Activated naive CD4-positive, alpha-beta T cell treated with anti-CD3 and anti-CD28 coated beads, Interleukin-2, amount 10 ng/mL, durations not matched to agents 7 days and 5 days (primary cell): ENCODE results near the gene LRP2.
"Not testable (repeated sequence)": the region's sequence is repeated elsewhere in the genome, so short reads cannot be mapped to it uniquely, and the experiment has no call there.

Source experiments
- CTCF ChIA-PET: fragments of 350-600 bp; sonication (Branson Sonifier 250); formaldehyde crosslinking; loops from one replicate; lab custom pipeline; 2021; ENCODE audit warnings: antibody characterized with exemption; lab: Charles Lee
- DNase-seq: peaks from one replicate; pipeline ENCODE4 v3.0.0-alpha.2; 2020
- H3K27ac Mint-ChIP-seq: one replicate; pipeline ENCODE4 v1.8.0; 2021; ENCODE audit warnings: mild to moderate bottlenecking, moderate library complexity, mixed read lengths
- H3K27me3 Mint-ChIP-seq: one replicate; pipeline ENCODE4 v1.8.0; 2021; ENCODE audit warnings: mild to moderate bottlenecking, mixed read lengths
- H3K36me3 Mint-ChIP-seq: one replicate; pipeline ENCODE4 v1.8.0; 2021; ENCODE audit warnings: mixed read lengths
- H3K4me1 Mint-ChIP-seq: one replicate; pipeline ENCODE4 v1.8.0; 2021; ENCODE audit warnings: mixed read lengths
- H3K4me3 Mint-ChIP-seq: one replicate; pipeline ENCODE4 v1.8.0; 2021; ENCODE audit warnings: mild to moderate bottlenecking, moderate library complexity, mixed read lengths
- H3K9me3 Mint-ChIP-seq: one replicate; pipeline ENCODE4 v1.8.0; 2021; ENCODE audit warnings: mixed read lengths

The LRP2 gene

GRCh38 chr2:169139145-169139544 lies 223.2 kb downstream of the LRP2 start:
- no peak overlapping the region for H3K4me3 Mint-ChIP-seq
- H3K36me3 Mint-ChIP-seq: no peaks in the 10 kb centered on the region
- H3K27ac Mint-ChIP-seq: no peak overlapping the region
- no peaks in the 10 kb centered on the region for H3K9me3 Mint-ChIP-seq
- H3K4me1 Mint-ChIP-seq: no peaks in the 10 kb centered on the region
- DNase-seq: no peak
- CTCF ChIA-PET: interaction anchor here (0.9 to 7.5 kb wide), 6 partner anchors 8 to 181 kb away, joined by 3 to 147 read pairs (median 12); no protein-coding TSS in a partner anchor
- peaks cover 3% of the 10 kb centered on the region for H3K27me3 Mint-ChIP-seq

GRCh38 chr2:169137924-169138323 lies 224.4 kb downstream of the LRP2 start:
- H3K4me3 Mint-ChIP-seq: no peak overlapping the region
- no peak for DNase-seq
- CTCF ChIA-PET: interaction anchor here (1.4 to 7.5 kb wide), 2 partner anchors 28 to 176 kb away, joined by 5 to 147 read pairs; no protein-coding TSS in a partner anchor

GRCh38 chr2:169136885-169137534 lies 225.3 kb downstream of the LRP2 start:
- Mint-ChIP-seq H3K36me3 (no peaks in the 10 kb centered on the region), H3K27ac (no peak overlapping the region), H3K4me3 (no peak overlapping the region), H3K27me3 (no peaks in the 10 kb centered on the region), H3K4me1 (no peaks in the 10 kb centered on the region), H3K9me3 (no peaks in the 10 kb centered on the region)
- CTCF ChIA-PET: no interaction called here
- DNase-seq: no peak

More at GRCh38 chr2:169137924-169138323, 224.4 kb downstream of the LRP2 start:
- Mint-ChIP-seq H3K4me1 (no peaks in the 10 kb centered on the region), H3K36me3 (no peaks in the 10 kb centered on the region), H3K9me3 (no peaks in the 10 kb centered on the region), H3K27me3 (peaks cover 3% of the 10 kb centered on the region), H3K27ac (no peak overlapping the region)

GRCh38 chr2:169136428-169136827 lies 225.9 kb downstream of the LRP2 start:
- not testable (repeated sequence) for H3K36me3 Mint-ChIP-seq, H3K27me3 Mint-ChIP-seq, H3K27ac Mint-ChIP-seq, H3K9me3 Mint-ChIP-seq, H3K4me1 Mint-ChIP-seq, DNase-seq, H3K4me3 Mint-ChIP-seq
- CTCF ChIA-PET: interaction anchor here (2.0 kb wide), 1 partner anchor 26 kb away, joined by 7 read pairs; no protein-coding TSS in a partner anchor

GRCh38 chr2:169134272-169134671 lies 228.1 kb downstream of the LRP2 start:
- not testable (repeated sequence) for H3K27ac Mint-ChIP-seq, H3K36me3 Mint-ChIP-seq, DNase-seq, H3K9me3 Mint-ChIP-seq, H3K4me1 Mint-ChIP-seq, H3K27me3 Mint-ChIP-seq, H3K4me3 Mint-ChIP-seq
- CTCF ChIA-PET: interaction anchor here (2.0 kb wide), 1 partner anchor 24 kb away, joined by 7 read pairs; no protein-coding TSS in a partner anchor

DNA sequence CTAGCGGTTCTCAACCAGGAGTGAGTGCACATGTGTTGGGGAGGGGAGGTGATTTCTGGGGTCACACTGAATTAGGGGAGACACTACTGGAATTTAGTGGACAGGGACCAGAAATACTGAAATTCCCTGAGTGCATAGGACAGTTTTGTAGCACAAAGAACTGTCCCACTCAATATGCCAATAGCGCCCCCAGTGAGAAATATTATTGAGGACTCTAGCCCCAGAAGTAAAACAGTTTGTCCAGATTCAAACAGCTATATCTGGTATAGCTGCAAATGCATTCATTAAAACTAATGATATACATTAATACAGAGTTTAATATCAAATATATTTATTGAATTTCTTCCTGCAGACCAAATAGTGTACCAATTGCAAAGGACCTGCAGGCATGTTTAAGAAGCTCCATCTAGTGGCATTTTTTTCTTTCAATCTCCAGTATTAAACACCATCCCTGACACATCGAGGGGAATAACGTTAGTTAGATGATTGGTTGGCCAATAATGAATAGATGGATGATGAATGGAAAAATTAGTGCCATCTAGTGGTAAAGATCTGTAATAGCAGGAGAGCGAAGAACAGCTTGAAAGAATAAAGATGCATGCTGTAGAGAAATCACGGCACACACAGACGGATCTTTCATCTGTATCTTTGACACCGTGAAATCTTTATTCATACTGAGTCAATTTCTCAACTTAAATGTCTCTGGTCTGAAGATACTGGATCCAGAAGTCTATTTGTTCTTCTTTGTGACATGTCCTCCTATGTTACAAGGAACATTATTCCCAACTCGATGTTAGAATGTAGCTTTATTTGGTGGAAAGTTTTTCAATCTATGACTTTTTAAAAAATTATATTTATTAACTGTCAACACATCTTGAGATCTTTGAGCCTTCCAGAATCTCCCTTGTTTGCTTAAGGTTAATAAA lies 230.5 kb downstream of the LRP2 start:
- H3K36me3 Mint-ChIP-seq: no peaks in the 10 kb centered on the region
- no peaks in the 10 kb centered on the region for H3K27me3 Mint-ChIP-seq
- no peak for DNase-seq
- no peaks in the 10 kb centered on the region for H3K9me3 Mint-ChIP-seq
- CTCF ChIA-PET: interaction anchor here (0.7 to 3.7 kb wide), 23 partner anchors 9 to 215 kb away, joined by 3 to 94 read pairs (median 4); partner anchors contain the start of gene ABCB11
- no peak overlapping the region for H3K4me3 Mint-ChIP-seq
- no peaks in the 10 kb centered on the region for H3K4me1 Mint-ChIP-seq
- H3K27ac Mint-ChIP-seq: no peak overlapping the region

DNA sequence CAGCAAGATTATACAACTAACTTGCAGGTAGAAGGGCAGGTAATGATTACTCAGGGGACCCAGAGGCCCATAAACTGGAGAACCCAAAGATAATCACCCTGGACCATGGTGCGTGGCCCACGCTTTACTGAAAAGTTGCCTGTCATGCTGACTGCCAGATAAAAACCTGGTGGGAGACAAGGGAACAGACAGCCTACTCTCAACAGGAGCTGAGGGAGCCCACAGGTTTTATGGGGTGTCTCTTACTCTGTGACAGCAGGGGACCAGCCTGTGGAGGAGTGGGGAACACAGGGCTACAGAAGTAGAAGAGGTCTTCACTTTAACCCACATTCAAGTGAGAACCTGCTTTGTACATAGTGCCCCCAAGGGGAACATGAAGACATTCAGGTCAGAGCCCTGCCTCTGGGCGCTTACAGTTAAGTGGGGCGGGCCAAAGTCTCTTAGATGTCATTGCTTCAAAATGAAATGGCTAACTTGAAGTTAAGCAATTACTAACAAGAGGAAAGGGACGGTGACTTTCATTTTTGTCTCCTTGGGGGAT lies 232.6 kb downstream of the LRP2 start:
- H3K36me3 Mint-ChIP-seq: no peaks in the 10 kb centered on the region
- no peaks in the 10 kb centered on the region for H3K4me1 Mint-ChIP-seq
- no peaks in the 10 kb centered on the region for H3K27me3 Mint-ChIP-seq
- no peak overlapping the region for H3K4me3 Mint-ChIP-seq
- H3K9me3 Mint-ChIP-seq: no peaks in the 10 kb centered on the region
- no peak for DNase-seq
- no peak overlapping the region for H3K27ac Mint-ChIP-seq
- CTCF ChIA-PET: interaction anchor here (3.6 to 3.7 kb wide), 2 partner anchors 20 to 167 kb away, joined by 42 to 94 read pairs; no protein-coding TSS in a partner anchor

DNA sequence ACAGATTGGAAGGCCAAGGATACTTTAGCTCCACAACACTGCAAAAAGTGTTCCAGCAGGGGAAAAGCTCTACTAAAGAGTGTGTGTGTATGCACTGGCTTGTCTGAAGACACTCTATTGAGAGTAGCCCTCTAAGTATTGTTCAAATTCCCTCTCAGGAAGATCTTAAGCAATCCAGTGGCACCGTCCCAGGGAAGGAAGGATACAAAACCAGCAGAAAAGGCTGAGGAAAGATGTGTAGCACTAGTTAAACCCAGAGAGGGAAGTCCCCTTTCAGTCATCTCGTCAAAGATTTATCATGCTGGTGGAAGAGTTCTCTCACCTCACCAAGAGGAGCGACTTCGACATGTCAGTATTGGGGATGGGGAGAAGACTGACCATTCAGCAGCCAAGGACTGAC lies 242.5 kb downstream of the LRP2 start:
- CTCF ChIA-PET: interaction anchor here (1.8 kb wide), 1 partner anchor 10 kb away, joined by 9 read pairs; no protein-coding TSS in a partner anchor
- H3K4me3 Mint-ChIP-seq: no peak overlapping the region

DNA sequence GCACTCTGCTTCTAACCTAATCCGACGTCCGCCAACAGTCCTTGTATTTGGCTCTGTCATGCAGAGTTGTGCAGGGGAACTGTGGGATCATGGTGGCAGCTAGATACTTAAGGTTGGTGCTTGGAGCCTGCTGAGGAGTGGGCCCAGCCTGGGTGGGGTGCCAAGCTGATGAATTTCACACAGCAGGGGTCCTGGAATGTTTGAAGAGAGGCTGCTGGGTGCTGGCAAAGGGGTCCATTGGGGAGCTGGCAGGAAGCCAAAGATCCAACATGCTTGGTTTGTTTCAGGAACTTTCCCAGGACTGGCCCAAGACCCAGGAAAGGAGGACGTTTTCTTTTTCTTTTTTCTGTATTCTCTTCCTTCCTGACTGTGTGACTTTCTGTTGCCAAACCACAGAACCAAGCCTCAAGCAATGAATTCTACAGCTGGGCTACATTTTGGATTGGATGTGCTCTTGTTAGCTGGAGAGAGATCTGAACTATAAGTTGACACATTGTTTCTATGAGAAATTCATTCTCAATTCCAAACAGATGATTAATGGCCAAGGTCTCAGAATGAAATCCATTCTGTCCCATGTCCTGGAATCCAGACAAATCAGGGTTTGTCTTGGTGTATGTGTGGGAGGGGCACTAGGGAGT lies 243.1 kb downstream of the LRP2 start:
- no peaks in the 10 kb centered on the region for H3K36me3 Mint-ChIP-seq
- CTCF ChIA-PET: interaction anchor here (0.7 to 1.8 kb wide), 2 partner anchors 9 to 13 kb away, joined by 4 to 9 read pairs; no protein-coding TSS in a partner anchor
- DNase-seq: no peak
- H3K4me3 Mint-ChIP-seq: no peak overlapping the region
- no peaks in the 10 kb centered on the region for H3K4me1 Mint-ChIP-seq
- no peaks in the 10 kb centered on the region for H3K9me3 Mint-ChIP-seq
- H3K27ac Mint-ChIP-seq: no peak overlapping the region
- H3K27me3 Mint-ChIP-seq: peaks cover 44% of the 10 kb centered on the region

More for the DNA sequence above, 242.5 kb downstream of the LRP2 start:
- Mint-ChIP-seq H3K27ac (no peak overlapping the region), H3K36me3 (no peaks in the 10 kb centered on the region), H3K9me3 (no peaks in the 10 kb centered on the region), H3K4me1 (no peaks in the 10 kb centered on the region), H3K27me3 (peaks cover 43% of the 10 kb centered on the region)
- DNase-seq: no peak

DNA sequence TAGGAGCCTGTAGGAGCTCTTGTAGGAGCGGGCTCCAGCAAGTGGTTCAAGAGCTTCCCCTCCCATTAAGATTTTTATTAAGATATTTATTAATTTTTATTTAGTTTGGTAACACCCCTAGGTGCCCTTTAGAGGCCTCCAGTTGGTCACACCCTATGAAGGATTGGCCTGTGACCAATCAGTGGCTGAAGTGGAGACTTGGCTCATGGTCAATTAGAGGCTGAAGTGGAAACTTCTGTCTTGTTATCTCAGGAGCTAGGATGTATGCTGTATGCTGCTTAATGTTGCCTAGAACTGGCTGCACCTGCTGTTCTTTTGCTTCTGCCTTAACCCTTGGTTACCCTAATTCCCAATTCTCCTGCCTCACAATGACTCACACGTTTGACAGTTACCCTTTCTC lies 244.3 kb downstream of the LRP2 start:
- CTCF ChIA-PET: interaction anchor here (1.2 to 3.3 kb wide), 3 partner anchors 8 to 24 kb away, joined by 5 to 21 read pairs (median 9); no protein-coding TSS in a partner anchor
- H3K27me3 Mint-ChIP-seq: peaks cover 42% of the 10 kb centered on the region
- H3K4me3 Mint-ChIP-seq: no peak overlapping the region
- H3K4me1 Mint-ChIP-seq: no peaks in the 10 kb centered on the region
- no peak for DNase-seq
- H3K9me3 Mint-ChIP-seq: no peaks in the 10 kb centered on the region
- H3K27ac Mint-ChIP-seq: no peak overlapping the region
- no peaks in the 10 kb centered on the region for H3K36me3 Mint-ChIP-seq

DNA sequence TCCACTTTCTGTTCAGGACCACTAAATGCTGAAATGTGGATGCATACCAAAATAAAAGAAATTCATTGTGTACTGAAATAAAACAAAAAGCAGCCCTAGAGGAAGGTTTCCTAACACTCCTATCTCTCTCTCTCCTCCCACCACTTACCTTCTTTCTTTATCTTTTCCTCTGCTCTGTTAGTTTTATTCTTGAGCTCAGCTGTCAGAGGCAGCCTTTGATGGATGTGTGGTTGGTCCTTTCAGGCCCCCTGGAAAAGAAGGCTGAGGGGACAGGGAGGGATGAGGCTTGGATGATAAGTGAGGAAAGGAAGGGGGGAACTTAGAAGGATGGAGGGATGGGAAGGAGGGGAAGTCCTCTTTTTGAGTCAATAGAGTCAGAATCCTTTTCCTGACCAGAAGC lies 245.3 kb downstream of the LRP2 start:
- CTCF ChIA-PET: interaction anchor here (1.2 to 3.3 kb wide), 2 partner anchors 15 to 25 kb away, joined by 5 to 21 read pairs; no protein-coding TSS in a partner anchor
- H3K4me1 Mint-ChIP-seq: no peaks in the 10 kb centered on the region
- no peak overlapping the region for H3K27ac Mint-ChIP-seq
- no peak for DNase-seq
- H3K4me3 Mint-ChIP-seq: no peak overlapping the region
- peaks cover 42% of the 10 kb centered on the region for H3K27me3 Mint-ChIP-seq
- no peaks in the 10 kb centered on the region for H3K36me3 Mint-ChIP-seq
- no peaks in the 10 kb centered on the region for H3K9me3 Mint-ChIP-seq

GRCh38 chr2:169116327-169116726 lies 246.0 kb downstream of the LRP2 start:
- Mint-ChIP-seq H3K4me1 (no peaks in the 10 kb centered on the region), H3K4me3 (no peak overlapping the region), H3K27me3 (peaks cover 46% of the 10 kb centered on the region), H3K9me3 (no peaks in the 10 kb centered on the region), H3K27ac (no peak overlapping the region), H3K36me3 (no peaks in the 10 kb centered on the region)
- DNase-seq: no peak
- CTCF ChIA-PET: interaction anchor here (1.1 to 3.3 kb wide), 3 partner anchors 9 to 26 kb away, joined by 3 to 21 read pairs (median 3); no protein-coding TSS in a partner anchor

DNA sequence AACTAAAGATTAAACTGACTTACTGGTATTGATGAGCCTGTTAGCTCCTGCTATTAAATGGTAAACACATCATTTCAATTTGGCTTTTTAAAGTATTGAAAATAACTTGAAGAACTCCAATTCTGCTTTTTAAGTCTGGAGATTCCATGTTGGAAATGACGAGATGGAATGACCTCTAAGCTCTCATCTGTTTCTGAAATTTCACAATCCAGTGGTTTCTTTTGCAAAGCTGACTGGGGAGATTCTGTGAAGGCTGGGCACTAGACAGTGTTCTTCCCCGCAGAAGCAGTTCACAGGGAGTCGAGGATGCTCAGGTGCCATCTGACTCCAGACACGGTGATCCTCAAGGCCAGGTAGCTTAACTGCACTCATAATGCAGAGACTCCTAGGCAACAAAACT lies 248.3 kb downstream of the LRP2 start:
- CTCF ChIA-PET: interaction anchor here (0.9 to 1.5 kb wide), 3 partner anchors 18 to 28 kb away, joined by 3 to 8 read pairs (median 4); no protein-coding TSS in a partner anchor
- no peak for DNase-seq

More for the DNA sequence above, 248.3 kb downstream of the LRP2 start:
- Mint-ChIP-seq H3K4me1 (peaks cover 12% of the 10 kb centered on the region), H3K27me3 (peaks cover 53% of the 10 kb centered on the region), H3K4me3 (no peak overlapping the region), H3K36me3 (no peaks in the 10 kb centered on the region), H3K27ac (no peak overlapping the region), H3K9me3 (no peaks in the 10 kb centered on the region)
